Neural progenitor cell (in vitro differentiated cells): Measurements from ENCODE around the gene CHST3.

ENCODE experiments used
- CTCF ChIP-seq: fragments of 200-600 bp; sonication (generic); IDR thresholded peaks from 2 replicates; pipeline ENCODE4 v1.5.1; 2017; ENCODE audit warnings: antibody characterized with exemption, mild to moderate bottlenecking
- EZH2 ChIP-seq: fragments of 200-600 bp; sonication (generic); IDR thresholded peaks from 2 replicates; pipeline ENCODE4 v1.6.1; 2017; ENCODE audit warnings: antibody characterized with exemption, mild to moderate bottlenecking, moderate library complexity
- EZH2phosphoT487 ChIP-seq: fragments of 200-600 bp; sonication (generic); IDR thresholded peaks from 2 replicates; pipeline ENCODE4 v1.6.1; 2017; ENCODE audit warnings: antibody characterized with exemption

DNA sequence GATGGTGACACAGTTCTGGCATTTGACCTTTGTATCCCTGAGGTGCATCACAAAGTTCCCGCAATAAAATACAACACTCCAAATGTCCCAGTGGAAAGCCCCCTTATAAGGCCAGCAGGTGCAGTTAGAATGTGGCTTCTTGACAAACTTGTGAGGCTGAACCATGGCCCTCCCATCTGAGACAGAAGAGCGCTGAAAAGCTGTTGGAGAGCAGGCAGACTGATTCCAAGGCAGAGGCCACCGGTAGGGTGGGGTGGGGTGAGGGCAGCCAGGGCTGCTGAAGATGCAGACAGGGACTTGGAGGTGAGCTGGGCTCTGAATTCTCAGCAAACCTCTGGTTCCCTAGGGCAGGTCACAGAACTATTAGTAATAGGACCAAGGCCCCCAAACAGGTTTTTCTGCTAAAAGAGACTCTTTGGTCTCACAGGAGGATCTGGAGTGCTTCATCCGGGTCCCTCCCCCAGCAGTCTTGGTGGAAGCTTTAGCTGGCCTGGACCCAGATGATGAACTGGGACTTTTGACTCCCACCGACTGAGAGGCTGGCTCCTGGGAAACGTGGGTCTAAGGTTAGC lies 15.6 kb upstream of the CHST3 start:
- no peak for TF ChIP-seq CTCF
- TF ChIP-seq EZH2phosphoT487: no peak
- no peak for TF ChIP-seq EZH2
